Measurements from ENCODE around the gene PUM2.
"Not testable (repeated sequence)": the region's sequence is repeated elsewhere in the genome, so short reads cannot be mapped to it uniquely, and the experiment has no call there.

The PUM2 gene

DNA sequence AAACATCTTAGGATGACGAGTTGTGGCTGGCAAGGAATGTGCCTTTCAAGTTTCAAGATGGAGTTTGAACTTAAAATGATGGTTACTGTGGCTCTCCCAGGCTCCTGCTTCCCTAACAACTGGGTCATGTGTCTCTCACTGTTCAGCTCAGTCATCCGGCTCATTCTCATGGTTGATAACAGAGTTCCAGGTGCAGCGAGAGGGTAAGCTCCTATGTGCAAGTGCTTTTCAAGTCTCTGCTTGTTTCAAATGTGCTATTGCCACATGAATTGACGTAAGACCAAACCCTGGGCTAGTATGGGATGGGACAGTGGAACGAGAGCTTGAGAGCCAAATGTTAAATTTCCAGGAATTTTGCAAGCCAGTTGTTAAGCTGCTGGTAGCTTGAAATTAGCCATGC lies 19.5 kb upstream of the PUM2 start:
- H3K27ac ChIP-seq (ENCODE audit: low read depth in 2 of 2, low read length in 2 of 2) = no peak overlapping the region
- peaks cover 0 to 4% of the 10 kb centered on the region in 2 donors for H3K27me3 ChIP-seq (ENCODE audit: control insufficient read depth in 2 of 2, insufficient read depth in 2 of 2, low read length in 2 of 2)
- H3K9ac ChIP-seq (ENCODE audit: low read depth in 1 of 2, low read length in 2 of 2) = no peak overlapping the region
- no peak overlapping the region for H3K4me3 ChIP-seq (ENCODE audit: low read length in 2 of 2)
- H3K9me3 ChIP-seq (ENCODE audit: control insufficient read depth in 2 of 2, low read length in 2 of 2) = no peaks in the 10 kb centered on the region
- no peaks in the 10 kb centered on the region for H3K4me1 ChIP-seq (ENCODE audit: control insufficient read depth in 2 of 2, insufficient read depth in 2 of 2, low read length in 2 of 2)
- H3K36me3 ChIP-seq (ENCODE audit: control insufficient read depth in 2 of 2, insufficient read depth in 2 of 2, low read length in 2 of 2) = no peaks in the 10 kb centered on the region

DNA sequence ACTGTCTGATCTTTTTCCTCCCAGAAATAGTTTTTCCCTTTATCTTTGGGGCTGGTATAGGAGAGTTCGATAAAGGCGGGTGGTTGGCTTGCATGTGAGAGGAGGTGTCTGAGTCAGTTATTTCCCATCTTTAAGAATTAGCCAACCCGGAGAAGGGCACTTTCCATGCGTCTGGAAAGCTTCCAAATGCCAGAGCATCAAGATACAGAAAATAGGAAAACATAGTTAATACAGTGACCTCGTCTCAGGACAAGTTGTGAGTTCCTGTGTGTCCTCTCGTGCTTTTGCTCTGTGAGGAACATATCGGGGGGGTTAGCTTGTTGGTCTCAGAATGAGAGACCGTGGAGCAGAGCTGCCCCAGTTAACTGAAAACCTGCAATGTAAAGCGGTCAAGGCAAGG lies 18.7 kb upstream of the PUM2 start:
- no peaks in the 10 kb centered on the region for H3K9me3 ChIP-seq (ENCODE audit: control insufficient read depth in 2 of 2, low read length in 2 of 2)
- H3K27me3 ChIP-seq (ENCODE audit: control insufficient read depth in 2 of 2, insufficient read depth in 2 of 2, low read length in 2 of 2) = peaks cover 0 to 4% of the 10 kb centered on the region in 2 donors
- H3K9ac ChIP-seq (ENCODE audit: low read depth in 1 of 2, low read length in 2 of 2) = no peak overlapping the region
- no peak overlapping the region for H3K4me3 ChIP-seq (ENCODE audit: low read length in 2 of 2)
- H3K4me1 ChIP-seq (ENCODE audit: control insufficient read depth in 2 of 2, insufficient read depth in 2 of 2, low read length in 2 of 2) = no peaks in the 10 kb centered on the region
- H3K27ac ChIP-seq (ENCODE audit: low read depth in 2 of 2, low read length in 2 of 2) = no peak overlapping the region
- H3K36me3 ChIP-seq (ENCODE audit: control insufficient read depth in 2 of 2, insufficient read depth in 2 of 2, low read length in 2 of 2) = no peaks in the 10 kb centered on the region

DNA sequence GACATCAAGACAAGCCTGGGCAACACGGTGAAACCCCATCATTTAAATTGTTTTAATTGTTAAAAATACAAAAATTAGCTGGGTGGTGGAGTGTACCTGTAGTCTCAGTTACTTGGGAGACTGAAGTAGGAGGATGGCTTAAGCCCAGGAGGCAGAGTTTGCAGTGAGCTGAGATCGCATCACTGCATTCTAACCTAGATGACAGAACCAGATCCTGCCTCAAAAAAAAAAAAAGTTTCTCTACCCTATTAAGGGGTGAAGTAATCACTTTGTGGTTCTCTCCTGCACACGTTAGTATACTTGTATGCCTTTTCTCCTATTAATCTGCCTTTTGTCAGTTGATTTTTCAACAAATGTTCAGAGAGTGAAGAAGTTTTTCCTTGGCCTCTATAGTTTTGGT lies 18.1 kb upstream of the PUM2 start:
- H3K27me3 ChIP-seq (ENCODE audit: control insufficient read depth in 2 of 2, insufficient read depth in 2 of 2, low read length in 2 of 2) = peaks cover 0 to 4% of the 10 kb centered on the region in 2 donors
- no peaks in the 10 kb centered on the region for H3K9me3 ChIP-seq (ENCODE audit: control insufficient read depth in 2 of 2, low read length in 2 of 2)
- no peak overlapping the region for H3K4me3 ChIP-seq (ENCODE audit: low read length in 2 of 2)
- no peak overlapping the region for H3K27ac ChIP-seq (ENCODE audit: low read depth in 2 of 2, low read length in 2 of 2)
- no peaks in the 10 kb centered on the region for H3K4me1 ChIP-seq (ENCODE audit: control insufficient read depth in 2 of 2, insufficient read depth in 2 of 2, low read length in 2 of 2)
- H3K9ac ChIP-seq (ENCODE audit: low read depth in 1 of 2, low read length in 2 of 2) = no peak overlapping the region
- H3K36me3 ChIP-seq (ENCODE audit: control insufficient read depth in 2 of 2, insufficient read depth in 2 of 2, low read length in 2 of 2) = no peaks in the 10 kb centered on the region

DNA sequence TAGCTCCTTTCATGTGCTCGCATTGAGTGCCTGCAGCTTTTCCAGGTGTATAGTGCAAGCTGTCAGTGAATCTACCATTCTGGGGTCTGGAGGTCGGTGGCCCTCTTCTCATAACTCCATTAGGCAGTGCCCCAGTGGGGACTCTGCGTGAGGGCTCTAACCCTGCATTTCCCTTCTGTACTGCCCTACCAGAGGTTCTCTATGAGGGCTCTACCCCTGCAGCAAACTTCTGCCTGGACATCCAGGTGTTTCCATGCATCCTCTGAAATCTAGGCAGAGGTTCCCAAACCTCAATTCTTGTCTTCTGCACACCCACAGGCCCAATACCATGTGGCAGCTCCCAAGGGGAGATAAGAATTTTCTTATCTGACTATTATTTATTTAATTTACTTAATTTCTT lies 17.3 kb upstream of the PUM2 start:
- H3K36me3 ChIP-seq (ENCODE audit: control insufficient read depth in 2 of 2, insufficient read depth in 2 of 2, low read length in 2 of 2); H3K4me3 ChIP-seq (ENCODE audit: low read length in 2 of 2); H3K9ac ChIP-seq (ENCODE audit: low read depth in 1 of 2, low read length in 2 of 2); H3K27me3 ChIP-seq (ENCODE audit: control insufficient read depth in 2 of 2, insufficient read depth in 2 of 2, low read length in 2 of 2); H3K9me3 ChIP-seq (ENCODE audit: control insufficient read depth in 2 of 2, low read length in 2 of 2); H3K27ac ChIP-seq (ENCODE audit: low read depth in 2 of 2, low read length in 2 of 2); H3K4me1 ChIP-seq (ENCODE audit: control insufficient read depth in 2 of 2, insufficient read depth in 2 of 2, low read length in 2 of 2): not testable (repeated sequence)

DNA sequence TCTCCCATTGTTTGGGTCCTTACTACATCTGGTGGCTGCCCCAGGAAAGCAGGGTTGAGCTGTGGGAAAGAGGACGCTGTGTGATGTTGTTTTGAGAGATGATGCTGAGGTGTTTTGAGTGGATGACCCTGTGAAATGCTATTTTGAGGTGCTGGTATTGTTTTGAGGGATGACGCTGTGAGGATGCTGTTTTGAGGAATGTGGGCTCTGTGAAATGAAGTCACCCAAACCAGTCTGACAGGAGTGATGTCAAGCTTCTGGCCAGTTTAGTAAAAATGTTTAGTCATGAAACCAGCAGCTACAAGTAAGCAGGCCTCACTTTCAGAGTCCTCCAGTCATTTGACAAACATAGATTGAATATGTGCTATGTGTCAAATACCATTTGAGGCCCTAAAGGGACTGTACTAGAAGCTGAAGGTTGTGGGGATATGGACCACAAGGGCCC lies 16.1 kb upstream of the PUM2 start:
- H3K4me3 ChIP-seq (ENCODE audit: low read length in 2 of 2) = no peak overlapping the region
- no peaks in the 10 kb centered on the region for H3K9me3 ChIP-seq (ENCODE audit: control insufficient read depth in 2 of 2, low read length in 2 of 2)
- peaks cover 0 to 4% of the 10 kb centered on the region in 2 donors for H3K27me3 ChIP-seq (ENCODE audit: control insufficient read depth in 2 of 2, insufficient read depth in 2 of 2, low read length in 2 of 2)
- H3K36me3 ChIP-seq (ENCODE audit: control insufficient read depth in 2 of 2, insufficient read depth in 2 of 2, low read length in 2 of 2) = no peaks in the 10 kb centered on the region
- no peak overlapping the region for H3K9ac ChIP-seq (ENCODE audit: low read depth in 1 of 2, low read length in 2 of 2)
- no peaks in the 10 kb centered on the region for H3K4me1 ChIP-seq (ENCODE audit: control insufficient read depth in 2 of 2, insufficient read depth in 2 of 2, low read length in 2 of 2)
- no peak overlapping the region for H3K27ac ChIP-seq (ENCODE audit: low read depth in 2 of 2, low read length in 2 of 2)

DNA sequence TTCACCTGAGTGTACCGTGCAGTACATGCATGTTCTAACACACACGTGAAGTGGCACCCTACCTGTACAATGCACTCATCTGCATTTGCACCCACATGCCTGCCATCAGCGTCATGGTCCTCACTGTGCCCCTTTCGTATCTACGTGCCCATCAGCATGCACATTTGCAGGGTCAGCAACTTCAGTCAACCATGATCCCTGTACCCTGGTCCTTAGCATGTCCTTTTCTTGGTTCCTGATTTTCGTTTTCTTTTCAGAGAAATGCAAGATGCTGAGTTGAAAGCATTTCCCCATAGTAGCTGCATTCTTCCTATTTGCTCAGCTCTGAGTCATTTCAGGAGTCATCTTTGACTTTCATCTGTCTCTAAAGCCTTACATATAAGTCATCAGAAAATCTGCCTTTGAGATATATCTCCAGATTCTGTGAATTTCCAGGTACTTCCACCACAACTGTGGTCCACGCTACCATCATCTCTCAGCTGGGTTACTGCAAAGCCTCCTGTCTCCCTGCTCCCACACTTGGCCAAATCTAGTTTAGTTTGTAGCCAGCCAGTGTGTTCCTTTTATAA lies 14.7 kb upstream of the PUM2 start:
- Histone ChIP-seq H3K9me3 (ENCODE audit: control insufficient read depth in 2 of 2, low read length in 2 of 2) (no peaks in the 10 kb centered on the region), H3K27me3 (ENCODE audit: control insufficient read depth in 2 of 2, insufficient read depth in 2 of 2, low read length in 2 of 2) (peaks cover 0 to 3% of the 10 kb centered on the region in 2 donors), H3K27ac (ENCODE audit: low read depth in 2 of 2, low read length in 2 of 2) (no peak overlapping the region), H3K4me3 (ENCODE audit: low read length in 2 of 2) (no peak overlapping the region), H3K4me1 (ENCODE audit: control insufficient read depth in 2 of 2, insufficient read depth in 2 of 2, low read length in 2 of 2) (no peaks in the 10 kb centered on the region), H3K9ac (ENCODE audit: low read depth in 1 of 2, low read length in 2 of 2) (no peak overlapping the region), H3K36me3 (ENCODE audit: control insufficient read depth in 2 of 2, insufficient read depth in 2 of 2, low read length in 2 of 2) (no peaks in the 10 kb centered on the region)

DNA sequence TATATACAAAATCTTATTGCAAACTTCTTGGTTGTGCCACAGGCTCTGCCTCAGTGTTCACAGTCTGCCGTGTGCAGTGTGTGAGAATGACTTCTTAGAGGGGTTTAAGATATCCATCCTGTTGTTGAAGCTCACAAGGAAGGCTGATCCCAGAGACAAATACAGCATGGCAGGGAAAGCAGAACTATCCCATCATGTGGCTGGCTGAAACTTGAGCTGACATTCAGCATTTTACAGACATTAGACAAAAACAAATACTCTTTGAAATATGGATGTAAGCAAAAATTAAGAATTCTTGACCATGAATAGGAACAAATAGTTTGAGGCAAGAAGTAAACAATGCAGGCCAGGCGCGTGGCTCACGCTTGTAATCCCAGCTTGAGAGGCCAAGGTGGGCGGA lies 12.9 kb upstream of the PUM2 start:
- no peaks in the 10 kb centered on the region for H3K4me1 ChIP-seq (ENCODE audit: control insufficient read depth in 2 of 2, insufficient read depth in 2 of 2, low read length in 2 of 2)

DNA sequence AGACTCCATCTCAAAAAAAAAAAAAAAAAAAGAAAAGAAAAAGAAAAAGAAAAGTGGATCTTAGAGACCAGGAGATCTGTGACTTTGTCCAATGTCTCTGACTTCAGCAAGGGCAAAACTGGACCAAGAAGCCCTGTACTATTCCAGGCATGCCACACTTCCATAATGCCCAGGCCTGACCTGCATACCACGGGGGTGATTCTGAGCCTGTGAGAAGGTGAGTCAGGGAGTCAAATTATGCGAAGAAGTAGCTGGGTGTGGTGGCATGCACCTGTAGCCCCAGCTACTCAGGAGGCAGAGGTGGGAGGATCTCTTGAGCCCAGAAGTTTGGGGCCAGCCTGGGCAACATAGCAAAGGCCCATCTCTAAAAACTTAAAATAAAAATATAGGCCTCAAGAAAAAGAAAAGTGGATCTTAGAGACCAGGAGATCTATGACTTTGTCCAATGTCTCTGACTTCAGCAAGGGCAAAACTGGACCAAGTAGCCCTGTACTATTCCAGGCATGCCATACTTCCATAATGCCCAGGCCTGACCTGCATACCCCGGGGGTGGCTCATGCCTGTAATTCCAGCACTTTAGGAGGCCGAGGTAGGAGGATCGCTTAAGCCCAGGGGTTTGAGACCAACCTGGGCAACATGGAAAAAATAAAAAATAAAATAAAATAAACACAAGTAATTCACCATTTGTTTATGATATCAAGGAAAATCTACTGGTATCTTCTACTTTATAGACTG lies 12.2 kb upstream of the PUM2 start:
- H3K27me3 ChIP-seq (ENCODE audit: control insufficient read depth in 2 of 2, insufficient read depth in 2 of 2, low read length in 2 of 2) = no peaks in the 10 kb centered on the region
- H3K9ac ChIP-seq (ENCODE audit: low read depth in 1 of 2, low read length in 2 of 2) = no peak overlapping the region
- no peak overlapping the region for H3K27ac ChIP-seq (ENCODE audit: low read depth in 2 of 2, low read length in 2 of 2)
- no peaks in the 10 kb centered on the region for H3K36me3 ChIP-seq (ENCODE audit: control insufficient read depth in 2 of 2, insufficient read depth in 2 of 2, low read length in 2 of 2)
- H3K4me3 ChIP-seq (ENCODE audit: low read length in 2 of 2) = no peak overlapping the region
- H3K4me1 ChIP-seq (ENCODE audit: control insufficient read depth in 2 of 2, insufficient read depth in 2 of 2, low read length in 2 of 2) = no peaks in the 10 kb centered on the region
- H3K9me3 ChIP-seq (ENCODE audit: control insufficient read depth in 2 of 2, low read length in 2 of 2) = no peaks in the 10 kb centered on the region

More for the DNA sequence above, 12.9 kb upstream of the PUM2 start:
- Histone ChIP-seq H3K36me3 (ENCODE audit: control insufficient read depth in 2 of 2, insufficient read depth in 2 of 2, low read length in 2 of 2) (no peaks in the 10 kb centered on the region), H3K27me3 (ENCODE audit: control insufficient read depth in 2 of 2, insufficient read depth in 2 of 2, low read length in 2 of 2) (no peaks in the 10 kb centered on the region), H3K9ac (ENCODE audit: low read depth in 1 of 2, low read length in 2 of 2) (no peak overlapping the region), H3K4me3 (ENCODE audit: low read length in 2 of 2) (no peak overlapping the region), H3K9me3 (ENCODE audit: control insufficient read depth in 2 of 2, low read length in 2 of 2) (no peaks in the 10 kb centered on the region), H3K27ac (ENCODE audit: low read depth in 2 of 2, low read length in 2 of 2) (no peak overlapping the region)

DNA sequence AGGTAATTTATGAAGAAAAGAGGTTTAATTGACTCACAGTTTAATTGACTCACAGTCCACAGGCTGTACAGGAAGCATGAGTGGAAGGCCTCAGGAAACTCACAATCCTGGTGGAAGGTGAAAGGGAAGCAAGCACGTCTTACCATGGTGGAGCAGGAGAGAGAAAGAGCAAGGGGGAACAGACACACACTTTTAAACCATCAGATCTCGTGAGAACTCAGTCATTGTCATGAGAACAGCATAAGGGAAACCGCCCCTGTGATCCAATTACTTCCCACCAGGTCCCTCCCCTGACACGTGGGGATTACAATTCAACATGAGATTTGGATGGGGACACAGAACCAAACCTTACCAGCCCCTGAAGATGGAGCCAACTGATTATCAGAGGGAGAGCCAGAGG lies 11.2 kb upstream of the PUM2 start:
- no peaks in the 10 kb centered on the region for H3K36me3 ChIP-seq (ENCODE audit: control insufficient read depth in 2 of 2, insufficient read depth in 2 of 2, low read length in 2 of 2)

DNA sequence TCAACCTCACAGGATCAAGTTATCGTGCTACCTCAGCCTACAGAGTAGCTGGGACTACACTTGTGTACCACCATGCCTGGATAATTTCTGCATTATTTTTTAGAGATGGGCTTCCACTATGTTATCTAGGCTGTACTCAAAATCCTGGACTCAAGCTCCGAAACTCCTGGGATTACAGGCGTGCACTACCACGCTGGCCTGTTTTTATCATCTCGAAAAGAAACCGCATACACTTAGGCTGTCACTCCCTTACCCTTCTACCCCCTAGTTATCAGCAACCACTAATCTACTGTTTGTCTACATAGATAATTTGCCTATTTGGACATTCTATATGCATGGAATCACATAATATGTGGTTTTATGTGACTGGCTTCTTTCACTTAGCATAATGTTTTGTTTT lies 8.5 kb upstream of the PUM2 start:
- H3K36me3 ChIP-seq (ENCODE audit: control insufficient read depth in 2 of 2, insufficient read depth in 2 of 2, low read length in 2 of 2) = no peaks in the 10 kb centered on the region
- H3K9ac ChIP-seq (ENCODE audit: low read depth in 1 of 2, low read length in 2 of 2) = no peak overlapping the region
- no peak overlapping the region for H3K4me3 ChIP-seq (ENCODE audit: low read length in 2 of 2)
- H3K4me1 ChIP-seq (ENCODE audit: control insufficient read depth in 2 of 2, insufficient read depth in 2 of 2, low read length in 2 of 2) = no peaks in the 10 kb centered on the region
- H3K27me3 ChIP-seq (ENCODE audit: control insufficient read depth in 2 of 2, insufficient read depth in 2 of 2, low read length in 2 of 2) = no peaks in the 10 kb centered on the region
- H3K9me3 ChIP-seq (ENCODE audit: control insufficient read depth in 2 of 2, low read length in 2 of 2) = no peaks in the 10 kb centered on the region
- H3K27ac ChIP-seq (ENCODE audit: low read depth in 2 of 2, low read length in 2 of 2) = no peak overlapping the region

More for the DNA sequence above, 11.2 kb upstream of the PUM2 start:
- Histone ChIP-seq H3K9ac (ENCODE audit: low read depth in 1 of 2, low read length in 2 of 2) (no peak overlapping the region), H3K27me3 (ENCODE audit: control insufficient read depth in 2 of 2, insufficient read depth in 2 of 2, low read length in 2 of 2) (no peaks in the 10 kb centered on the region), H3K4me1 (ENCODE audit: control insufficient read depth in 2 of 2, insufficient read depth in 2 of 2, low read length in 2 of 2) (no peaks in the 10 kb centered on the region), H3K27ac (ENCODE audit: low read depth in 2 of 2, low read length in 2 of 2) (no peak overlapping the region), H3K9me3 (ENCODE audit: control insufficient read depth in 2 of 2, low read length in 2 of 2) (no peaks in the 10 kb centered on the region), H3K4me3 (ENCODE audit: low read length in 2 of 2) (no peak overlapping the region)
